Measurements from ENCODE around the gene SYCE3.

Gene SYCE3

GRCh38 chr22:50570861-50571260, 8.1 kb upstream of the SYCE3 start:
- no peak overlapping the region for H3K4me3 ChIP-seq (ENCODE audit: low read depth, low read length)
- TF ChIP-seq CTCF (IDR thresholded peaks at IDR 0.05; ENCODE audit: low read depth, low read length) = no peak
- no peak for DNase-seq (ENCODE audit: low read depth, low spot score)
- in situ Hi-C loops (cut with HindIII; ENCODE audit: low sequenced_read_pairs) = no loop called here

DNA sequence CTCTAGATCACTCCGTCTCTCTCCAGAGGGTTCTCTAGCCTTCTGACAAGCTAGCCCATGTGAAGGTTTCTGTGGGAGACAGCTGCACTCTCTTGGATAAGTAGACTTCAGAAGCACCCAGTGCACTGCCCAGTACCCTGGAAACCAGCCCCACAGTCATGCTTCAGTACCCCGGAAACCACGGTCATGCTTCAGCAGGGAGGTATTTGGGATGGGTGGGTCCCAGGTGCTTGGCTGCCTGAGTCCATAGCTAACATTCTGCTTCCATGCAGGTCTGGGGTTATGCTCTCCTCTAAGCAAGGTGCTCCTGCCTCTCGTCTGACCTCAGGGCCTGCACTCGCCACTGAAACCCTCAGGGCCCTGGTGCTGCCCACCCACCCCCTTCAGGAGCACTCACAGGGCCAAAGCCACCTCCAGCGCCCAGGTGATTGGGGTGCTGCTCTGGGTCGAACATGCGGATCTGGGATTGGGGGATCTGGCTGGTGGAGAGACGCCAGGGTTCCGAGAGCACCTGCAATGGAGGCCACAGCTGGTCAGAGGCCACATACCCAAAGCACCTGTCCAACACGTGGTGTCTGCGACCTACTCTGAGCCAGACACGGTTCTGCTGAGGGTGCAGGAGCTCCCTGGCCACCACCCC, 7.3 kb upstream of the SYCE3 start:
- no peak overlapping the region for H3K4me3 ChIP-seq (ENCODE audit: low read depth, low read length)
- in situ Hi-C loops (cut with HindIII; ENCODE audit: low sequenced_read_pairs) = no loop called here
- no peak for DNase-seq (ENCODE audit: low read depth, low spot score)
- TF ChIP-seq CTCF (IDR thresholded peaks at IDR 0.05; ENCODE audit: low read depth, low read length) = no peak

DNA sequence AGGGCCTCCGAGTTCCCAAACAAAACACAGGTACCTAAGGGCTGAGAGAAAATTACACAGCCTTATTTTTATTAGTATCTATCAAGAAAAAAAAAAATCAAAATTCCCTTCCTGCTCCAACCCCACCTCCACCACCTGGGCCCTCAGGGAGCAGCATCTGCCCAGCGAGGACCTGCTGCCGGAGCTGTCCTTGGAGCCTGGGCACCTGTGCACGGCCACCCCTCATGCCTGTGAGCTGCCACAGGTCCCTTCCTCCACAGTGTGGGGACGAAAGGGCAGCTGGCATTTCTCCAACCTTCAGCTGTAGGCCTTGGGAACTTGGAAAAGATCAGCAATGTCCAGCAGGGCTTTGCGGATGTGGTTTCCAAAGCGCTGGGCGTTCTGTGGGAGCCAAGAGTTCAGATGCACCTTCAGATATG, 6.3 kb upstream of the SYCE3 start:
- DNase-seq (ENCODE audit: low read depth, low spot score) = no peak
- H3K4me3 ChIP-seq (ENCODE audit: low read depth, low read length) = no peak overlapping the region
- TF ChIP-seq CTCF (IDR thresholded peaks at IDR 0.05; ENCODE audit: low read depth, low read length) = no peak
- in situ Hi-C loops (cut with HindIII; ENCODE audit: low sequenced_read_pairs) = no loop called here

- no peak for TF ChIP-seq CTCF (IDR thresholded peaks at IDR 0.05; ENCODE audit: low read depth, low read length)
- H3K4me3 ChIP-seq (ENCODE audit: low read depth, low read length) = no peak overlapping the region
Observed at GRCh38 chr22:50568626-50569025, 5.9 kb upstream of the SYCE3 start.

GRCh38 chr22:50567721-50568252, 5.1 kb upstream of the SYCE3 start:
- no peak for DNase-seq (ENCODE audit: low read depth, low spot score)
- in situ Hi-C loops (cut with HindIII; ENCODE audit: low sequenced_read_pairs) = no loop called here
- no peak overlapping the region for H3K4me3 ChIP-seq (ENCODE audit: low read depth, low read length)
- no peak for TF ChIP-seq CTCF (IDR thresholded peaks at IDR 0.05; ENCODE audit: low read depth, low read length)

More at GRCh38 chr22:50568626-50569025, 5.9 kb upstream of the SYCE3 start:
- no peak for DNase-seq (ENCODE audit: low read depth, low spot score)
- in situ Hi-C loops (cut with HindIII; ENCODE audit: low sequenced_read_pairs) = no loop called here

DNA sequence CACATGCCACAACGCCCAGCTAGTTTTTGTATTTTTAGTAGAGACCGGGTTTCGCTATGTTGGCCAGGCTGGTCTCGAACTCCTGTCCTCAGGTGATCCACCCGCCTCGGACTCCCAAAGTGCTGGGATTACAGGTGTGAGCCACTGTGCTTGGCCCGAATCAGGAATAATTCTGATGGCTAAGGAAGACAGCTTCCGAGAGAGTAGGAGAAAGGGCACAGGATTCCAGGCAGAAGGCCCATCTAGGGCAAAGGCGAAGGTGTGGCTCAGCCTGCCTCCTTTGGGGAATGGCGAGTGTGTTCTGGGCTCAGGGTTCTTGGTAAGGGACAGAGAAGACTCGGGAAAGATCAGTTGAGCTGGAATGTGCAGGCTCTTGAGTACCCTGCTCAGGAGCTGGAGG, 1.6 kb upstream of the SYCE3 start:
- TF ChIP-seq CTCF (IDR thresholded peaks at IDR 0.05; ENCODE audit: low read depth, low read length) = no peak
- DNase-seq (ENCODE audit: low read depth, low spot score) = no peak
- in situ Hi-C loops (cut with HindIII; ENCODE audit: low sequenced_read_pairs) = no loop called here
- H3K4me3 ChIP-seq (ENCODE audit: low read depth, low read length) = no peak overlapping the region

Data from astrocyte of the spinal cord (primary cell).